ENCODE results near the gene ATP2A2.
A peak's percentile ranks its signal among the peaks of the same experiment; 100 is the strongest.

ATP2A2 gene

GRCh38 chr12:110343736-110344555, 62.9 kb downstream of the ATP2A2 start:
- no peak for DNase-seq (ENCODE audit: low spot score)

- no peak for DNase-seq (ENCODE audit: low spot score)
Observed at GRCh38 chr12:110344657-110345056, 63.6 kb downstream of the ATP2A2 start.

DNA sequence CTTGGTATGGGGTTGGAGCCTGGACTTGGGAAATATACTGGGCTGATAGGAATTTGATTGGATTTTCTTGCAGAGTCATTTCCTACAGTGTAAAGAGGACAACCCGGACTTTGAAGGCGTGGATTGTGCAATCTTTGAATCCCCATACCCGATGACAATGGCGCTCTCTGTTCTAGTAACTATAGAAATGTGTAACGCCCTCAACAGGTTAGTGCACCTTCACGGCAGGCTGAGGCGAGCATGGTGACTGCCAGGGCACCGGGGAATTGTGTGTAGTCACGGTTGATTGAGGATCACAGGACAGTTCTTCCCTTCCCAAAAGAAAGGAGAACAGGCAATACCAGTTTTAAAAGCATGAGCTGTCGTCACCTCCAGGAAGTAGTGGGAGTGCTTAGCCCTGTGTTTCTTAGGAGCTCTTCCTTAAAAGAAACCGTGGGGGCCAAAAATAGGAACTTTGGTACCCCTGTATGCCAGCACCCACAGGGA, 64.2 kb downstream of the ATP2A2 start:
- DNase-seq (ENCODE audit: low spot score), result no peak

DNA sequence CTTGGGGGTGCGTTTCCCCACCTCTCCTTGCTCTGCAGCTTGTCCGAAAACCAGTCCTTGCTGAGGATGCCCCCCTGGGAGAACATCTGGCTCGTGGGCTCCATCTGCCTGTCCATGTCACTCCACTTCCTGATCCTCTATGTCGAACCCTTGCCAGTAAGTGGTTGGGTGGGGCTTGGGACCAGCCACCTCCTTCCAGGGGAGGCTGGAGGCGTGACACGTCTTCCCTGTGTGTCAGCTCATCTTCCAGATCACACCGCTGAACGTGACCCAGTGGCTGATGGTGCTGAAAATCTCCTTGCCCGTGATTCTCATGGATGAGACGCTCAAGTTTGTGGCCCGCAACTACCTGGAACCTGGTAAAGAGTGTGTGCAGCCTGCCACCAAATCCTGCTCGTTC, 64.9 kb downstream of the ATP2A2 start:
- DNase-seq (ENCODE audit: low spot score), result no peak

GRCh38 chr12:110347767-110348166, 66.7 kb downstream of the ATP2A2 start:
- no peak for DNase-seq (ENCODE audit: low spot score)

DNA sequence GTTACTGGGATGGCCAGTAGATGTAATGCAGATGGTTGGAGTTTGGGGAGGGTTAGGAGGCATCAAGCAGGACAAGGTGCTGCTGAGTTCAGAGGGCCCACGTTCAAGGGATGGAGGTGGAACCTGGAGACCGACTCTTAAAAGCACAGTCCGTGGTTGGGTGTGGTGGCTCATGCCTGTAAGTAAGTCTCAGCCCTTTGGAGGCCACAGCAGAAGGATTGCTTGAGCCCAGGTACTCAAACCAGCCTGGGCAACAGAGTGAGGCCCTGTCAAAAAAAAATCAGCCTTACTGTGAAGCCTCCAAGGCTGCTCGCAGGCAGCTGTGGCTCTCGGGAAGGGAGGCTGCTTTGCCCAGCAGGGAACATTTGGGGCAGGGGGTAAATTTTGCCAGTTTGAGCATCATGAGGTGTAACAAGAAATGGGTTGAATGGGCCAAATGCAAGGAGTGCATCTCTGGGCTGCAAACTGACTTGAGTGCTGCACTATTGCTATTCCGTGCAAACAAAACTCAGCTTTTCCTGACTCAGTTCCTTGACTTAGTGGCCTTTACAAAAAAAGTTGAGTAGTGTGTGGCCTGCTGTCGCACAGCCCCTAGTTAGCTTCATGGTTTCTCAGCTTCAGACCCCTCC, 67.5 kb downstream of the ATP2A2 start:
- DNase-seq (ENCODE audit: low spot score), result no peak

DNA sequence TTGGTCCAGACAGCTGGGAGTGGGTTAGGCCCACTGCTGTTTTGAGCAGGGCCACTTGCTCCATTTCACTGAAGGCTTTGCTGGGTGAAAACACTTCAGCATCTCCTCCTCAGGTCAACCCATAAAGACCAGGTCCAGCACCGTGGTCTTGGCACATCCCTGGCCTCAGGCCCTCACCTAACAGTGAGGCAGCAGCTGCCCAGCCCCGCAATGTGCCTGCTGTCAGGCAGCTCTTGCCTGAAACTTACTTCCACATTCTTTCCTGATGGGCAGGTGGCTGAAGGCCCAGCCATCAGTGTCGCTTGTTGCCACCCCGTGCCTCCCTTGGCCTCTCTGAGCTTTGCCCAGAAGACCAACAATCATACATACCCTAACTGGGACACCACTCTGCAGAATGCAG, 68.0 kb downstream of the ATP2A2 start:
- no peak for DNase-seq (ENCODE audit: low spot score)

DNA sequence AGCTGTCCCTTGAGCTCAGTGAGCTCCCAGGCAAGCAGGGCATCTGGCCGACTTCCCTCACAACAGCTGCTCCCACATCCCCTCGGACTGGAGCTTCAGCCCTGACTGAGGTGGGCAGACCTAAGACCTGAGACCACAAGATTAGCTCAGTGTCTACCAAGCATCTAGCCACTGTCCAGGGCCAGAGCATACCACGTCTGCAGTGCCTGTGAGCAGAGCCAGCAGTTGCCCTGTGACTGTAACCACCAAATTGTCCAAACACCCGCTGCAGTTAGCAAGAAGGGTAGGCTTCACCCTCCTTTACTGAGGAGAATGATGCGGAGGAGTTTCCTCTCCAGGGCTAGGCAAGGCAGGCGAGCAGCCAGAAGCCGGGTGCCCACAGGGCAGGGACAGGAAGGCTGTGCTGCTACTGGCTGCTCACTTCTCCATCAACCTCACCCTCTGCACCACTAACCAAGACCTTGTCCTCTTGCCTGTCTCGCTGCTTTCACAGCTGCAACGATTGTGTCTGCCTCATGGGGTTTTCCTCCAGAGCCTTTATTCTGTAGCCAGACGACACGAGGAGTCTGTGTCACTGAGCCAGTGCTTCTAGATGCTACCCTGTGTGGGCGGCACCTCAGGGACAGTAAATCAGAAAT, 68.6 kb downstream of the ATP2A2 start:
- no peak for DNase-seq (ENCODE audit: low spot score)

GRCh38 chr12:110351119-110351518, 70.1 kb downstream of the ATP2A2 start:
- no peak for DNase-seq (ENCODE audit: low spot score)

- DNase-seq (ENCODE audit: low spot score), result no peak
Observed at GRCh38 chr12:110352401-110352800, 71.4 kb downstream of the ATP2A2 start.

DNA sequence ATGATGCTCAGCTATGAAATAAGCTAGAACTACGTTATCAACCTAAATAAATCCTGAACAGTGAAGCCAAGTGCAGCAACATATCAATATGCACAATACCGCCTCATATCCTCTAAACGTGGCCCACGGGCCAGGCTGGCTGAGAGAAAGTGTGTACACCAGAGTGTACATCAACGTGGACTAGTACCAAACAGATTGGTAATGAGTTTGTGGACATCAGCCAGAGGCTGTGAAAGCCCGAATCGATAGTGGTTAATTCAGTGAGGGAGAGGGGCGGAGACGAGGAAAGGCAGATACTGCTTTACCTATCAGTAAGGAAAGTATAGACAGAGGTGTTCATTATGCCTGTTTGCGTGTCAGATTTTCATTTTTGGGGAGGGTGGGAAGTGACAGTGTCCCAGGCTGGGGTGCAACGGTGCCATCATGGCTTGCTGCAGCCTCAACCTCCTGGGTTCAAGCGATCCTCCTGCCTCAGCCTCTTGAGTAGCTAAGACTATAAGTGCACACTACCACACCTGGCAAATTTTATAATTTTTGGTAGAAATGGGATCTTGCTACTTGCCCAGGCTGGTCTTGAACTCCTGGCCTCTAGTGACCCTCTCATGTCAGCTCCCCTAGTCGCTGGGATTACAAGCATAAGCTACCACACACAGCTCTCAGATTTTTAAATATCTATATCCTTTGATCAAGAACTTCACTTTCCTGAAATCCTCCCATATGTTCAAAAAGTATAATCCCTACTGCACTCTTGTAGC, 72.3 kb downstream of the ATP2A2 start:
- no peak for DNase-seq (ENCODE audit: low spot score)

- DNase-seq (ENCODE audit: low spot score), result no peak
Observed at GRCh38 chr12:110354172-110354780, 73.2 kb downstream of the ATP2A2 start.

GRCh38 chr12:110355073-110355472, 74.0 kb downstream of the ATP2A2 start:
- DNase-seq (ENCODE audit: low spot score), result peak; percentile 44

DNA sequence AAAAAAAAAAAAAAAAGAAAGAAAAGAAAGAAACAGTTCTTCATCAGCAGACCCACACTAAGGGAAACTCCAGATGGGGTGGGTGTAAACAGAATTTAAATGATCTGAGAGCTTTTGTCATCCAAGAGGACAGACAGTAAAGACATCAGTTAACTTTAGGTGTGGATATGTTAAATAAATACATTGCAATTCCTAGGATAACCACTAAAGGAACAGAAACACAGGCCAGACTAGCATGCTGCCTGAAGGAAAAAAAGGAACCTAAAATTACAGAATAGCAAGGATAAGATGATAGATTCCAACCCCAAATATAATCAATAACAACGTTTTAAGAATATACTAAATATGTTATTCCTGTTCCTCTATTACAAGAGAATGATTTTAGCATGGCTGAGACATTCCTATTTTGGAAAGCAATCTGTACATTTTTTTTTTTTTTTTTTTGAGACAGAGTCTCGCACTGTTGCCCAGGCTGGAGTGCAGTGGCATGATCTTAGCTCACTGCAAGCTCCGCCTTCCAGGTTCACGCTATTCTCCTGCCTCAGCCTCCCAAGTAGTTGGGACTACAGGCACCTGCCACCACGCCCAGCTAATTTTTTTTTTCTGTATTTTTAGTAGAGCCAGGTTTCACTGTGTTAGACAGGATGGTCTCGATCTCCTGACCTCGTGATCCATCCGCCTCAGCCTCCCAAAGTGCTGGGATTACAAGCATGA, 77.5 kb downstream of the ATP2A2 start:
- peak; percentile 55 for DNase-seq (ENCODE audit: low spot score)

- DNase-seq (ENCODE audit: low spot score), result no peak
Observed at GRCh38 chr12:110361216-110361615, 80.2 kb downstream of the ATP2A2 start.

- no peak for DNase-seq (ENCODE audit: low spot score)
Observed at GRCh38 chr12:110365489-110366320, 84.7 kb downstream of the ATP2A2 start.

DNA sequence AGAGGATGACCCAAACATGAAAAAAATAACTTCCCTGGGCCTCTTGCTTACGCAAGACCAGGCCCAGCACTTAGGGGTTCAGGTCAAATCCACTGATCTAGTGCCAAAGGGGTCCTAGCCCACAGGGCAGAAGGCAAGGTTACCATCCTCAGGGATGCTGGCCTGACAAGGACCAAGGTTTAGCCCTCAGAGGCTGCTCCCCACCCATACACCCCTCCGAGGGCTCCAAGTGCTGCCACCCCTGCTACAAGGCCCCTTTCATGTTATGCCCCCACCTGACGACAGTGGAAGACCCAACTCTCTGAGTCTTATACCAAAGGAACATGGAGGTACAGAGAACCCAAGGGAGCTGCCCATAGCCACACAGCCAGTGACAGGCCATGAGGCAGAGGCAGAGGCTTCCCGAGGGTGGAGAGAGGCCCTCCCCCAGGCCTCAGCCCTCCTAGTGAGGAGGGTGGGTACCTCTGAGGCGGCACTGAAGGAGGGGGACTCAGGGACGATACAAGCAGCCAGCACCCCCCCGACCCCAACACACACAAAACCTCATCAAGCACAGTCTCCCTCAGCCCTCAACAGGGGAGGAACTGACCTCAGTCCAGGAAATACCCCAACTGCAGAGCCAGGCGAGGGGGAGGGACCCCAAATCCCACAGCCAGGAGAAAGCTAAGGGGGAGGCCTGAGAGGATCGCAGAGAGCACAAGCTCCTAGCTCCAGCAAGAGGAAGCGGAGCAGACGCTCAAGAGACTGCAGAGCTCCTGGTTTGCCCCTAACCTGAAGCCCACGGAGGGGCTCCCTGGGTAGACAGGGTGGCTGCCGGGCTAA, 85.5 kb downstream of the ATP2A2 start:
- no peak for DNase-seq (ENCODE audit: low spot score)

GRCh38 chr12:110367181-110367864, 86.3 kb downstream of the ATP2A2 start:
- no peak for DNase-seq (ENCODE audit: low spot score)

- no peak for DNase-seq (ENCODE audit: low spot score)
Observed at GRCh38 chr12:110369992-110370391, 88.9 kb downstream of the ATP2A2 start.
